Keratinocyte (primary cell): ENCODE results near the gene LACTB. TPM values are rescaled to one million over a fixed set of nuclear protein-coding genes. Genes with fewer than 3 reads are reported as not detected.

Experiments
- DNase-seq: peaks from one replicate; pipeline ENCODE4 v3.0.0-alpha.2; 2011; ENCODE audit warnings: low read depth, missing footprints, low spot score
- FAIRE-seq: peaks from 2 replicates; lab custom pipeline; 2011; peaks lifted over from hg19 to GRCh38; lab: Jason Lieb, UNC
- H2AFZ ChIP-seq: 2 replicates; pipeline ENCODE4 v1.6.0; 2012; ENCODE audit warnings: low read length, control low read depth, inconsistent platforms; ENCODE audit not compliant: control insufficient read depth
- H3K27ac ChIP-seq: 2 replicates; pipeline ENCODE4 v1.5.1; 2011; ENCODE audit warnings: low read length; ENCODE audit not compliant: control insufficient read depth, insufficient read depth
- H3K27me3 ChIP-seq: 3 replicates; pipeline ENCODE4 v1.6.0; 2011; ENCODE audit warnings: low read length; ENCODE audit not compliant: control insufficient read depth, insufficient read depth; ENCODE audit errors: extremely low read depth
- H3K36me3 ChIP-seq, 2 experiments: 2 replicates in 1 of 2; 3 replicates in 1 of 2; pipeline ENCODE4 v1.5.1; 2011; ENCODE audit warnings: low read length in 2 of 2, mild to moderate bottlenecking in 1 of 2; ENCODE audit not compliant: control insufficient read depth in 2 of 2, insufficient read depth in 2 of 2; ENCODE audit errors: extremely low read depth in 1 of 2
- H3K4me1 ChIP-seq: 3 replicates; pipeline ENCODE4 v1.5.1; 2011; ENCODE audit warnings: low read length; ENCODE audit not compliant: control insufficient read depth, insufficient read depth; ENCODE audit errors: extremely low read depth
- H3K4me2 ChIP-seq: 3 replicates; pipeline ENCODE4 v1.6.0; 2011; ENCODE audit warnings: low read depth, low read length; ENCODE audit not compliant: control insufficient read depth, insufficient read depth; ENCODE audit errors: extremely low read depth
- H3K4me3 ChIP-seq, 3 experiments: fragments of 200-600 bp in 1 of 3; sonication (generic) in 1 of 3; 2 replicates in 2 of 3; 3 replicates in 1 of 3; pipeline ENCODE4 v1.5.1; 2011 to 2016; ENCODE audit warnings: low read length in 3 of 3, mild to moderate bottlenecking in 3 of 3, control low read depth in 2 of 3, inconsistent platforms in 1 of 3, low read depth in 1 of 3, mixed read lengths in 1 of 3, mixed run types in 1 of 3, moderate library complexity in 1 of 3; ENCODE audit not compliant: control insufficient read depth in 2 of 3, insufficient read depth in 2 of 3; ENCODE audit errors: extremely low read depth in 1 of 3
- H3K79me2 ChIP-seq: 2 replicates; pipeline ENCODE4 v1.6.0; 2012; ENCODE audit warnings: low read length; ENCODE audit not compliant: control insufficient read depth, insufficient read depth
- H3K9ac ChIP-seq: 3 replicates; pipeline ENCODE4 v1.6.0; 2011; ENCODE audit warnings: low read length; ENCODE audit not compliant: control insufficient read depth, insufficient read depth; ENCODE audit errors: extremely low read depth
- H3K9me1 ChIP-seq: 3 replicates; pipeline ENCODE4 v1.6.0; 2011; ENCODE audit warnings: low read length; ENCODE audit not compliant: control insufficient read depth, insufficient read depth; ENCODE audit errors: extremely low read depth
- H3K9me3 ChIP-seq: 2 replicates; pipeline ENCODE4 v1.5.1; 2012; ENCODE audit warnings: low read depth, low read length; ENCODE audit not compliant: control insufficient read depth
- H4K20me1 ChIP-seq: 3 replicates; pipeline ENCODE4 v1.6.0; 2011; ENCODE audit warnings: low read length; ENCODE audit not compliant: control insufficient read depth, insufficient read depth; ENCODE audit errors: extremely low read depth
- CTCF ChIP-seq, 3 experiments: IDR thresholded peaks in 1 of 3; conservative IDR thresholded peaks in 1 of 3; optimal IDR thresholded peaks in 1 of 3; 2 replicates in 2 of 3; 3 replicates in 1 of 3; pipeline versions ENCODE3 to v1.5.1; 2011; ENCODE audit warnings: low read length in 3 of 3, mild to moderate bottlenecking in 3 of 3, moderate library complexity in 2 of 3, control low read depth in 1 of 3, inconsistent platforms in 1 of 3; ENCODE audit not compliant: insufficient read depth in 2 of 3; ENCODE audit errors: extremely low read depth in 1 of 3
- EZH2 ChIP-seq: IDR thresholded peaks from one replicate; pipeline ENCODE4 v1.6.1; 2012; ENCODE audit warnings: inconsistent platforms, mild to moderate bottlenecking, low read length, moderate library complexity
- dilution Hi-C: fragments of 300-500 bp; cut with MboI; formaldehyde crosslinking; loops from one replicate; pipeline ENCODE4 v1.7.0; 2020; ENCODE audit warnings: low sequenced_read_pairs; ENCODE audit not compliant: extremely low pct_ligation_motif_present
- polyA plus RNA-seq, 5 experiments: library from polyadenylated mRNA; depleted of rRNA in 3 of 5; stranded (reverse) in 3 of 5; stranded (forward) in 1 of 5; unstranded in 1 of 5; fragments of >200 nt; gene quantifications; 1 replicate in 1 of 5; 2 replicates in 3 of 5; 3 replicates in 1 of 5; pipeline versions ENCODE4 v1.2.1 to v1.2.3, GENCODE V29; 2011 to 2012; ENCODE audit warnings: missing spikeins in 2 of 5, low read depth in 1 of 5, low replicate concordance in 1 of 5

The LACTB gene
- polyA plus RNA-seq, 1 donor (not counting 4 experiments of a cell fraction or from before 2014, with no cell fraction given): 27.4 TPM

- peaks cover 0 to 1% of the 10 kb centered on the region in 2 experiments for H3K36me3 ChIP-seq
- no peak for TF ChIP-seq CTCF (optimal IDR thresholded peaks at IDR 0.05 in 1 of 3, IDR thresholded peaks at IDR 0.05 in 1 of 3, conservative IDR thresholded peaks at IDR 0.05 in 1 of 3; ENCODE audit: extremely low read depth in 1 of 3, insufficient read depth in 2 of 3, low read length in 3 of 3)
- TF ChIP-seq EZH2: no peak
- DNase-seq (no peak), FAIRE-seq (no peak)
- H4K20me1 ChIP-seq: no peaks in the 10 kb centered on the region
- H3K27ac ChIP-seq: peak overlapping the region; percentile 83
- no peaks in the 10 kb centered on the region for H3K9me3 ChIP-seq
- H3K9me1 ChIP-seq: no peaks in the 10 kb centered on the region
- H3K4me3 ChIP-seq: peak overlapping the region; percentile 74 to 80 (median 79)
- peak overlapping the region; percentile 92 for H3K4me2 ChIP-seq
- peaks cover 9% of the 10 kb centered on the region for H3K4me1 ChIP-seq
- peak overlapping the region; percentile 91 for H2AFZ ChIP-seq
- dilution Hi-C loops: no loop called here
- H3K79me2 ChIP-seq: peaks cover 12% of the 10 kb centered on the region
- H3K27me3 ChIP-seq: no peaks in the 10 kb centered on the region
- peak overlapping the region; percentile 91 for H3K9ac ChIP-seq
These were observed 36.3 kb downstream of the LACTB start for GRCh38 chr15:63157891-63158431.

DNA sequence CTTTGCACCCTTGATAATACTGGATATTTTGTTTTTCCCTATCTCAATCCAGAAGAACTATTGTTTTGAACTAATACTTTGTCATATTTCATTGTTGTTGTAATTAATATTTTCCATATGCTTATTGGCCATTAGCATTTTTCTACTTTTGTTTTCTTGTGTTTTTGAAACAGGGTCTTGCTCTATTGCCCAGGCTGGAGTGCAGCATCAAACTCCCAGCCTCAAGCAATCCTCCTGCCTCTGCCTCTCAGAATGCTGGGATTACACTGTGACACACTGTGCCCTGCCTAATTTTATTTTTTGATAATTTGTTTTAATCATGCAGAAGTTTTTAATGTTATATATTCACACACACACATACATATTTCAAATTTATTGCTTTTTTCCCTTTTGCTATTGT is 39.0 kb downstream of the LACTB start:
- no peaks in the 10 kb centered on the region for H3K9me3 ChIP-seq
- H2AFZ ChIP-seq: no peak overlapping the region
- H4K20me1 ChIP-seq: no peaks in the 10 kb centered on the region
- peaks cover 6% of the 10 kb centered on the region for H3K4me1 ChIP-seq
- FAIRE-seq (no peak), DNase-seq (no peak)
- no peak overlapping the region for H3K4me2 ChIP-seq
- H3K9ac ChIP-seq: no peak overlapping the region
- no peak overlapping the region for H3K27ac ChIP-seq
- peaks cover 0 to 3% of the 10 kb centered on the region in 2 experiments for H3K36me3 ChIP-seq
- dilution Hi-C loops: no loop called here
- H3K79me2 ChIP-seq: peaks cover 10% of the 10 kb centered on the region
- H3K9me1 ChIP-seq: no peaks in the 10 kb centered on the region
- no peaks in the 10 kb centered on the region for H3K27me3 ChIP-seq
- TF ChIP-seq CTCF (optimal IDR thresholded peaks at IDR 0.05 in 1 of 3, IDR thresholded peaks at IDR 0.05 in 1 of 3, conservative IDR thresholded peaks at IDR 0.05 in 1 of 3; ENCODE audit: extremely low read depth in 1 of 3, insufficient read depth in 2 of 3, low read length in 3 of 3) (no peak), EZH2 (no peak)
- no peak overlapping the region for H3K4me3 ChIP-seq
